ENCODE results near the gene BCL7B. TPM values are rescaled to one million over a fixed set of nuclear protein-coding genes. Genes with fewer than 3 reads are reported as not detected.
A peak's percentile ranks its signal among the peaks of the same experiment; 100 is the strongest.

The BCL7B gene
- total and polyA plus RNA-seq, 2 of the 13 experiments (the other 11 are each of a cell fraction or from before 2014, with no cell fraction given) = 24.3 to 38.2 TPM

GRCh38 chr7:73599151-73599882 lies 41.8 kb upstream of the BCL7B start (continued):
- 0 out of 2 replicates have a peak, but pooled peaks have one; percentile 30 for TF ChIP-seq BORCS8-MEF2B (CRISPR knock-in tag; IDR thresholded peaks at IDR 0.05)
- TF ChIP-seq ZNF737 (CRISPR knock-in tag; IDR thresholded peaks at IDR 0.05; ENCODE audit: borderline replicate concordance) = no peak
- no peak for TF ChIP-seq ZNF672 (CRISPR knock-in tag; IDR thresholded peaks at IDR 0.05)
- 0 out of 2 replicates have a peak, but pooled peaks have one; percentile 23 for TF ChIP-seq ZNF784 (CRISPR knock-in tag; IDR thresholded peaks at IDR 0.05; ENCODE audit: borderline replicate concordance)
- no peak for TF ChIP-seq ARNT (IDR thresholded peaks at IDR 0.05)
- TF ChIP-seq MTF1 (CRISPR knock-in tag; IDR thresholded peaks at IDR 0.05) = no peak
- TF ChIP-seq ZNF251 (CRISPR knock-in tag; IDR thresholded peaks at IDR 0.05) = no peak
- TF ChIP-seq NR2F6 (IDR thresholded peaks at IDR 0.05) = no peak
- no peak for TF ChIP-seq NR2F6 (CRISPR knock-in tag; IDR thresholded peaks at IDR 0.05)
- TF ChIP-seq CENPBD1 (CRISPR knock-in tag; IDR thresholded peaks at IDR 0.05; ENCODE audit: borderline replicate concordance, low read depth) = no peak
- TF ChIP-seq U2AF1 (optimal IDR thresholded peaks at IDR 0.05; ENCODE audit: low read depth, low read length) = peak; percentile 20
- no peak for TF ChIP-seq SP5 (CRISPR knock-in tag; IDR thresholded peaks at IDR 0.05; ENCODE audit: borderline replicate concordance, low read depth)
- peak in 1 of 2 experiments; percentile 16; a peak in 2 of 4 replicates for TF ChIP-seq POLR2A (IDR thresholded peaks at IDR 0.05; ENCODE audit: insufficient read depth in 1 of 2, low read depth in 2 of 2, low read length in 2 of 2)
- TF ChIP-seq HIVEP1 (CRISPR knock-in tag; IDR thresholded peaks at IDR 0.05) = no peak
- TF ChIP-seq ZNF674 (CRISPR knock-in tag; IDR thresholded peaks at IDR 0.05; ENCODE audit: low read depth) = no peak
- TF ChIP-seq NONO (IDR thresholded peaks at IDR 0.05) = no peak
- peak; percentile 40 for TF ChIP-seq NONO (CRISPR knock-in tag; conservative IDR thresholded peaks at IDR 0.05)
- TF ChIP-seq HCFC1 (IDR thresholded peaks at IDR 0.05; ENCODE audit: low read depth, low read length) = no peak
- TF ChIP-seq AGO2 (optimal IDR thresholded peaks at IDR 0.05; ENCODE audit: low read depth, low read length) = peak; percentile 99
- TF ChIP-seq KMT2B (CRISPR knock-in tag; IDR thresholded peaks at IDR 0.05) = no peak
- 0 out of 2 replicates have a peak, but pooled peaks have one; percentile 59 for TF ChIP-seq ZNF142 (CRISPR knock-in tag; IDR thresholded peaks at IDR 0.05)
- no peak for TF ChIP-seq LBX2 (CRISPR knock-in tag; IDR thresholded peaks at IDR 0.05; ENCODE audit: borderline replicate concordance)
